ENCODE data around the gene CCDC180. TPM values are rescaled to one million over a fixed set of nuclear protein-coding genes. Genes with fewer than 3 reads are reported as not detected.
A peak's percentile ranks its signal among the peaks of the same experiment; 100 is the strongest.

The CCDC180 gene
- total and polyA plus RNA-seq, 2 experiments from 2014 or later: 3.9 to 7.1 TPM

GRCh38 chr9:97284798-97285197 is 22.7 kb upstream of the CCDC180 start:
- TF ChIP-seq, protein P1, sequence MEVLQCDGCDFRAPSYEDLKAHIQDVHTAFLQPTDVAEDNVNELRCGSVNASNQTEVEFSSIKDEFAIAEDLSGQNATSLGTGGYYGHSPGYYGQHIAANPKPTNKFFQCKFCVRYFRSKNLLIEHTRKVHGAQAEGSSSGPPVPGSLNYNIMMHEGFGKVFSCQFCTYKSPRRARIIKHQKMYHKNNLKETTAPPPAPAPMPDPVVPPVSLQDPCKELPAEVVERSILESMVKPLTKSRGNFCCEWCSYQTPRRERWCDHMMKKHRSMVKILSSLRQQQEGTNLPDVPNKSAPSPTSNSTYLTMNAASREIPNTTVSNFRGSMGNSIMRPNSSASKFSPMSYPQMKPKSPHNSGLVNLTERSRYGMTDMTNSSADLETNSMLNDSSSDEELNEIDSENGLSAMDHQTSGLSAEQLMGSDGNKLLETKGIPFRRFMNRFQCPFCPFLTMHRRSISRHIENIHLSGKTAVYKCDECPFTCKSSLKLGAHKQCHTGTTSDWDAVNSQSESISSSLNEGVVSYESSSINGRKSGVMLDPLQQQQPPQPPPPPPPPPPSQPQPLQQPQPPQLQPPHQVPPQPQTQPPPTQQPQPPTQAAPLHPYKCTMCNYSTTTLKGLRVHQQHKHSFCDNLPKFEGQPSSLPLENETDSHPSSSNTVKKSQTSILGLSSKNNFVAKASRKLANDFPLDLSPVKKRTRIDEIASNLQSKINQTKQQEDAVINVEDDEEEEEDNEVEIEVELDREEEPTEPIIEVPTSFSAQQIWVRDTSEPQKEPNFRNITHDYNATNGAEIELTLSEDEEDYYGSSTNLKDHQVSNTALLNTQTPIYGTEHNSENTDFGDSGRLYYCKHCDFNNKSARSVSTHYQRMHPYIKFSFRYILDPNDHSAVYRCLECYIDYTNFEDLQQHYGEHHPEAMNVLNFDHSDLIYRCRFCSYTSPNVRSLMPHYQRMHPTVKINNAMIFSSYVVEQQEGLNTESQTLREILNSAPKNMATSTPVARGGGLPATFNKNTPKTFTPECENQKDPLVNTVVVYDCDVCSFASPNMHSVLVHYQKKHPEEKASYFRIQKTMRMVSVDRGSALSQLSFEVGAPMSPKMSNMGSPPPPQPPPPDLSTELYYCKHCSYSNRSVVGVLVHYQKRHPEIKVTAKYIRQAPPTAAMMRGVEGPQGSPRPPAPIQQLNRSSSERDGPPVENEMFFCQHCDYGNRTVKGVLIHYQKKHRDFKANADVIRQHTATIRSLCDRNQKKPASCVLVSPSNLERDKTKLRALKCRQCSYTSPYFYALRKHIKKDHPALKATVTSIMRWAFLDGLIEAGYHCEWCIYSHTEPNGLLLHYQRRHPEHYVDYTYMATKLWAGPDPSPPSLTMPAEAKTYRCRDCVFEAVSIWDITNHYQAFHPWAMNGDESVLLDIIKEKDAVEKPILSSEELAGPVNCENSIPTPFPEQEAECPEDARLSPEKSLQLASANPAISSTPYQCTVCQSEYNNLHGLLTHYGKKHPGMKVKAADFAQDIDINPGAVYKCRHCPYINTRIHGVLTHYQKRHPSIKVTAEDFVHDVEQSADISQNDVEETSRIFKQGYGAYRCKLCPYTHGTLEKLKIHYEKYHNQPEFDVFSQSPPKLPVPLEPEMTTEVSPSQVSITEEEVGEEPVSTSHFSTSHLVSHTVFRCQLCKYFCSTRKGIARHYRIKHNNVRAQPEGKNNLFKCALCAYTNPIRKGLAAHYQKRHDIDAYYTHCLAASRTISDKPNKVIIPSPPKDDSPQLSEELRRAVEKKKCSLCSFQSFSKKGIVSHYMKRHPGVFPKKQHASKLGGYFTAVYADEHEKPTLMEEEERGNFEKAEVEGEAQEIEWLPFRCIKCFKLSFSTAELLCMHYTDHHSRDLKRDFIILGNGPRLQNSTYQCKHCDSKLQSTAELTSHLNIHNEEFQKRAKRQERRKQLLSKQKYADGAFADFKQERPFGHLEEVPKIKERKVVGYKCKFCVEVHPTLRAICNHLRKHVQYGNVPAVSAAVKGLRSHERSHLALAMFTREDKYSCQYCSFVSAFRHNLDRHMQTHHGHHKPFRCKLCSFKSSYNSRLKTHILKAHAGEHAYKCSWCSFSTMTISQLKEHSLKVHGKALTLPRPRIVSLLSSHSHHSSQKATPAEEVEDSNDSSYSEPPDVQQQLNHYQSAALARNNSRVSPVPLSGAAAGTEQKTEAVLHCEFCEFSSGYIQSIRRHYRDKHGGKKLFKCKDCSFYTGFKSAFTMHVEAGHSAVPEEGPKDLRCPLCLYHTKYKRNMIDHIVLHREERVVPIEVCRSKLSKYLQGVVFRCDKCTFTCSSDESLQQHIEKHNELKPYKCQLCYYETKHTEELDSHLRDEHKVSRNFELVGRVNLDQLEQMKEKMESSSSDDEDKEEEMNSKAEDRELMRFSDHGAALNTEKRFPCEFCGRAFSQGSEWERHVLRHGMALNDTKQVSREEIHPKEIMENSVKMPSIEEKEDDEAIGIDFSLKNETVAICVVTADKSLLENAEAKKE (CRISPR knock-in tag; IDR thresholded peaks at IDR 0.05): no peak
- TF ChIP-seq NANOG (IDR thresholded peaks at IDR 0.05; ENCODE audit: borderline replicate concordance) (no peak), STAT1 (IDR thresholded peaks at IDR 0.05; ENCODE audit: unreplicated experiment) (no peak), CTCF (conservative IDR thresholded peaks at IDR 0.05; ENCODE audit: low read depth in 2 of 2) (peak in 1 of 2 experiments; percentile 46; a peak in 2 of 4 replicates)
- no peaks in the 10 kb centered on the region for H3K27me3 ChIP-seq (ENCODE audit: insufficient read depth)
- H3K27ac ChIP-seq (ENCODE audit: low read depth): no peak overlapping the region
- DNase-seq (ENCODE audit: low spot score) (no peak), ATAC-seq (no peak)
- Mint-ChIP-seq H3K9me3 (peaks cover 12% of the 10 kb centered on the region; the same call in 2 of the 3 replicates), H3K36me3 (ENCODE audit: low read depth) (peaks cover 82% of the 10 kb centered on the region), H3K4me1 (no peaks in the 10 kb centered on the region), H3K4me3 (no peak overlapping the region), H3K27ac (no peak overlapping the region), H3K27me3 (ENCODE audit: insufficient read depth, low read depth, poor library complexity) (no peaks in the 10 kb centered on the region)
- H3K9me2 ChIP-seq (ENCODE audit: insufficient read depth): no peaks in the 10 kb centered on the region
- no peaks in the 10 kb centered on the region for H3K4me1 ChIP-seq (ENCODE audit: insufficient read depth)
- no peak overlapping the region for H2AFZ ChIP-seq
- H3F3A ChIP-seq (replicated peaks; ENCODE audit: low read depth): no peaks in the 10 kb centered on the region
- H3K36me3 ChIP-seq (ENCODE audit: insufficient read depth): peaks cover 11% of the 10 kb centered on the region; the same call in 1 of the 2 replicates
- H3K4me3 ChIP-seq: no peak overlapping the region
- no peak overlapping the region for H3K4me2 ChIP-seq
- H3K79me2 ChIP-seq (replicated peaks; ENCODE audit: insufficient read depth): no peaks in the 10 kb centered on the region
- no peaks in the 10 kb centered on the region for H4K20me1 ChIP-seq (replicated peaks; ENCODE audit: insufficient read depth)

- H3K4me1 ChIP-seq (ENCODE audit: insufficient read depth): no peaks in the 10 kb centered on the region
- no peaks in the 10 kb centered on the region for H4K20me1 ChIP-seq (replicated peaks; ENCODE audit: insufficient read depth)
- H3F3A ChIP-seq (replicated peaks; ENCODE audit: low read depth): no peaks in the 10 kb centered on the region
- H3K9me2 ChIP-seq (ENCODE audit: insufficient read depth): no peaks in the 10 kb centered on the region
- H3K27me3 Mint-ChIP-seq (ENCODE audit: insufficient read depth, low read depth, poor library complexity): no peaks in the 10 kb centered on the region
- H3K27me3 ChIP-seq (ENCODE audit: insufficient read depth): no peaks in the 10 kb centered on the region
- ATAC-seq: no peak
- no peak overlapping the region for H3K4me3 Mint-ChIP-seq
- H3K36me3 ChIP-seq (ENCODE audit: insufficient read depth): no peaks in the 10 kb centered on the region
- no peak overlapping the region for H3K4me2 ChIP-seq
- DNase-seq (ENCODE audit: low spot score): no peak
- peaks cover 7% of the 10 kb centered on the region for H3K4me1 Mint-ChIP-seq
- H3K4me3 ChIP-seq: no peak overlapping the region
- no peaks in the 10 kb centered on the region for H3K79me2 ChIP-seq (replicated peaks; ENCODE audit: insufficient read depth)
- H3K27ac Mint-ChIP-seq: no peak overlapping the region
- peaks cover 52% of the 10 kb centered on the region for H3K36me3 Mint-ChIP-seq (ENCODE audit: low read depth)
- no peak overlapping the region for H2AFZ ChIP-seq
- no peaks in the 10 kb centered on the region; the same call in 2 of the 3 replicates for H3K9me3 Mint-ChIP-seq
- H3K27ac ChIP-seq (ENCODE audit: low read depth): no peak overlapping the region
- TF ChIP-seq ZNF331 (CRISPR knock-in tag; IDR thresholded peaks at IDR 0.05; ENCODE audit: low read depth) (no peak), CREB1 (CRISPR knock-in tag; IDR thresholded peaks at IDR 0.05; ENCODE audit: low read depth) (no peak), CTCF (conservative IDR thresholded peaks at IDR 0.05; ENCODE audit: low read depth in 2 of 2) (no peak), EZH2phosphoT487 (IDR thresholded peaks at IDR 0.05; ENCODE audit: unreplicated experiment) (no peak)
- TF ChIP-seq, protein P2, sequence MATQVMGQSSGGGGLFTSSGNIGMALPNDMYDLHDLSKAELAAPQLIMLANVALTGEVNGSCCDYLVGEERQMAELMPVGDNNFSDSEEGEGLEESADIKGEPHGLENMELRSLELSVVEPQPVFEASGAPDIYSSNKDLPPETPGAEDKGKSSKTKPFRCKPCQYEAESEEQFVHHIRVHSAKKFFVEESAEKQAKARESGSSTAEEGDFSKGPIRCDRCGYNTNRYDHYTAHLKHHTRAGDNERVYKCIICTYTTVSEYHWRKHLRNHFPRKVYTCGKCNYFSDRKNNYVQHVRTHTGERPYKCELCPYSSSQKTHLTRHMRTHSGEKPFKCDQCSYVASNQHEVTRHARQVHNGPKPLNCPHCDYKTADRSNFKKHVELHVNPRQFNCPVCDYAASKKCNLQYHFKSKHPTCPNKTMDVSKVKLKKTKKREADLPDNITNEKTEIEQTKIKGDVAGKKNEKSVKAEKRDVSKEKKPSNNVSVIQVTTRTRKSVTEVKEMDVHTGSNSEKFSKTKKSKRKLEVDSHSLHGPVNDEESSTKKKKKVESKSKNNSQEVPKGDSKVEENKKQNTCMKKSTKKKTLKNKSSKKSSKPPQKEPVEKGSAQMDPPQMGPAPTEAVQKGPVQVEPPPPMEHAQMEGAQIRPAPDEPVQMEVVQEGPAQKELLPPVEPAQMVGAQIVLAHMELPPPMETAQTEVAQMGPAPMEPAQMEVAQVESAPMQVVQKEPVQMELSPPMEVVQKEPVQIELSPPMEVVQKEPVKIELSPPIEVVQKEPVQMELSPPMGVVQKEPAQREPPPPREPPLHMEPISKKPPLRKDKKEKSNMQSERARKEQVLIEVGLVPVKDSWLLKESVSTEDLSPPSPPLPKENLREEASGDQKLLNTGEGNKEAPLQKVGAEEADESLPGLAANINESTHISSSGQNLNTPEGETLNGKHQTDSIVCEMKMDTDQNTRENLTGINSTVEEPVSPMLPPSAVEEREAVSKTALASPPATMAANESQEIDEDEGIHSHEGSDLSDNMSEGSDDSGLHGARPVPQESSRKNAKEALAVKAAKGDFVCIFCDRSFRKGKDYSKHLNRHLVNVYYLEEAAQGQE (IDR thresholded peaks at IDR 0.05; ENCODE audit: unreplicated experiment): no peak
These were observed 15.3 kb upstream of the CCDC180 start for GRCh38 chr9:97292200-97292599.

Data from GM23338 (cell line).